ENCODE measurements around the gene INTS1. TPM values are rescaled to one million over a fixed set of nuclear protein-coding genes. Genes with fewer than 3 reads are reported as not detected.
A peak's percentile ranks its signal among the peaks of the same experiment; 100 is the strongest.

The INTS1 gene
- polyA plus RNA-seq (2012; ENCODE audit: low read depth, missing spikeins): 33.2 TPM

- peak; percentile 61 for TF ChIP-seq POLR2AphosphoS5 (IDR thresholded peaks at IDR 0.05; ENCODE audit: low read depth, low read length)
- TF ChIP-seq SPI1 (IDR thresholded peaks at IDR 0.05; ENCODE audit: low read depth, low read length): no peak
- 0 out of 2 replicates have a peak, but pooled peaks have one; percentile 50 for TF ChIP-seq POLR2A (IDR thresholded peaks at IDR 0.05; ENCODE audit: low read depth, low read length)
- peak; percentile 85 for TF ChIP-seq TAF1 (IDR thresholded peaks at IDR 0.05; ENCODE audit: low read depth, low read length)
- no peak for TF ChIP-seq POU2F2 (IDR thresholded peaks at IDR 0.05; ENCODE audit: low read depth, low read length)
- peak; percentile 49 for TF ChIP-seq PAX5 (IDR thresholded peaks at IDR 0.05; ENCODE audit: insufficient read depth, low read length, severe bottlenecking)
- peak; percentile 97 for DNase-seq (ENCODE audit: insufficient read length, low spot score)
- peak; percentile 91 for FAIRE-seq
Observed at GRCh38 chr7:1503816-1504775, at the start of gene INTS1. Gene INTS1, minus strand, starts transcription at chr7:1504389. Its CDS starts 429 bp downstream, at chr7:1503960.

GRCh38 chr7:1553512-1554210 is 49.5 kb upstream of the INTS1 start:
- DNase-seq (ENCODE audit: insufficient read length, low spot score) (no peak), FAIRE-seq (no peak)
- no peak for TF ChIP-seq POU2F2 (IDR thresholded peaks at IDR 0.05; ENCODE audit: low read depth, low read length)
- TF ChIP-seq PAX5 (IDR thresholded peaks at IDR 0.05; ENCODE audit: insufficient read depth, low read length, severe bottlenecking): no peak
- TF ChIP-seq TAF1 (IDR thresholded peaks at IDR 0.05; ENCODE audit: low read depth, low read length): no peak
- TF ChIP-seq POLR2A (IDR thresholded peaks at IDR 0.05; ENCODE audit: low read depth, low read length): no peak
- TF ChIP-seq POLR2AphosphoS5 (IDR thresholded peaks at IDR 0.05; ENCODE audit: low read depth, low read length): no peak
- TF ChIP-seq SPI1 (IDR thresholded peaks at IDR 0.05; ENCODE audit: low read depth, low read length): no peak

- FAIRE-seq (no peak), DNase-seq (ENCODE audit: insufficient read length, low spot score) (no peak)
- no peak for TF ChIP-seq SPI1 (IDR thresholded peaks at IDR 0.05; ENCODE audit: low read depth, low read length)
- TF ChIP-seq POLR2A (IDR thresholded peaks at IDR 0.05; ENCODE audit: low read depth, low read length): no peak
- no peak for TF ChIP-seq TAF1 (IDR thresholded peaks at IDR 0.05; ENCODE audit: low read depth, low read length)
- TF ChIP-seq POU2F2 (IDR thresholded peaks at IDR 0.05; ENCODE audit: low read depth, low read length): no peak
- TF ChIP-seq POLR2AphosphoS5 (IDR thresholded peaks at IDR 0.05; ENCODE audit: low read depth, low read length): no peak
- TF ChIP-seq PAX5 (IDR thresholded peaks at IDR 0.05; ENCODE audit: insufficient read depth, low read length, severe bottlenecking): no peak
Observed at GRCh38 chr7:1552200-1552599, 48.0 kb upstream of the INTS1 start.

- TF ChIP-seq POLR2AphosphoS5 (IDR thresholded peaks at IDR 0.05; ENCODE audit: low read depth, low read length) (no peak), SPI1 (IDR thresholded peaks at IDR 0.05; ENCODE audit: low read depth, low read length) (no peak), POLR2A (IDR thresholded peaks at IDR 0.05; ENCODE audit: low read depth, low read length) (no peak), POU2F2 (IDR thresholded peaks at IDR 0.05; ENCODE audit: low read depth, low read length) (no peak), TAF1 (IDR thresholded peaks at IDR 0.05; ENCODE audit: low read depth, low read length) (no peak), PAX5 (IDR thresholded peaks at IDR 0.05; ENCODE audit: insufficient read depth, low read length, severe bottlenecking) (no peak)
- FAIRE-seq: no peak
- no peak for DNase-seq (ENCODE audit: insufficient read length, low spot score)
Observed at GRCh38 chr7:1550846-1551155, 46.6 kb upstream of the INTS1 start.

- no peak for FAIRE-seq
- TF ChIP-seq POU2F2 (IDR thresholded peaks at IDR 0.05; ENCODE audit: low read depth, low read length): no peak
- no peak for DNase-seq (ENCODE audit: insufficient read length, low spot score)
Observed at GRCh38 chr7:1550005-1550845, 46.0 kb upstream of the INTS1 start.

GRCh38 chr7:1549357-1550004 is 45.3 kb upstream of the INTS1 start:
- FAIRE-seq (no peak), DNase-seq (ENCODE audit: insufficient read length, low spot score) (no peak)
- no peak for TF ChIP-seq TAF1 (IDR thresholded peaks at IDR 0.05; ENCODE audit: low read depth, low read length)
- TF ChIP-seq POU2F2 (IDR thresholded peaks at IDR 0.05; ENCODE audit: low read depth, low read length): no peak
- no peak for TF ChIP-seq PAX5 (IDR thresholded peaks at IDR 0.05; ENCODE audit: insufficient read depth, low read length, severe bottlenecking)
- TF ChIP-seq POLR2AphosphoS5 (IDR thresholded peaks at IDR 0.05; ENCODE audit: low read depth, low read length): no peak
- no peak for TF ChIP-seq POLR2A (IDR thresholded peaks at IDR 0.05; ENCODE audit: low read depth, low read length)
- no peak for TF ChIP-seq SPI1 (IDR thresholded peaks at IDR 0.05; ENCODE audit: low read depth, low read length)

GRCh38 chr7:1548944-1549343 is 44.8 kb upstream of the INTS1 start:
- no peak for FAIRE-seq
- no peak for DNase-seq (ENCODE audit: insufficient read length, low spot score)
- no peak for TF ChIP-seq SPI1 (IDR thresholded peaks at IDR 0.05; ENCODE audit: low read depth, low read length)
- no peak for TF ChIP-seq POU2F2 (IDR thresholded peaks at IDR 0.05; ENCODE audit: low read depth, low read length)
- TF ChIP-seq TAF1 (IDR thresholded peaks at IDR 0.05; ENCODE audit: low read depth, low read length): no peak
- TF ChIP-seq POLR2AphosphoS5 (IDR thresholded peaks at IDR 0.05; ENCODE audit: low read depth, low read length): no peak
- no peak for TF ChIP-seq PAX5 (IDR thresholded peaks at IDR 0.05; ENCODE audit: insufficient read depth, low read length, severe bottlenecking)
- TF ChIP-seq POLR2A (IDR thresholded peaks at IDR 0.05; ENCODE audit: low read depth, low read length): no peak

- no peak for TF ChIP-seq POLR2AphosphoS5 (IDR thresholded peaks at IDR 0.05; ENCODE audit: low read depth, low read length)
- no peak for TF ChIP-seq PAX5 (IDR thresholded peaks at IDR 0.05; ENCODE audit: insufficient read depth, low read length, severe bottlenecking)
- TF ChIP-seq SPI1 (IDR thresholded peaks at IDR 0.05; ENCODE audit: low read depth, low read length): 0 out of 2 replicates have a peak, but pooled peaks have one; percentile 2
- DNase-seq (ENCODE audit: insufficient read length, low spot score) (no peak), FAIRE-seq (no peak)
Observed at GRCh38 chr7:1548438-1548831, 44.2 kb upstream of the INTS1 start.
